Peyer's patch (tissue), 4 donors: ENCODE results near the gene SLBP. TPM values are rescaled to one million over a fixed set of nuclear protein-coding genes. Genes with fewer than 3 reads are reported as not detected.

Experiments used
- DNase-seq, 3 donors: peaks; one replicate each; pipeline ENCODE4 v3.0.0-alpha.2; 2017 to 2019
- H3K27ac ChIP-seq, 4 donors: fragments of 200-600 bp; sonication (generic); one replicate each; pipeline ENCODE4 v1.5.1; 2016 to 2019
- H3K27me3 ChIP-seq, 2 donors: fragments of 200-600 bp; sonication (generic); one replicate each; pipeline ENCODE4 v1.5.1; 2019
- H3K36me3 ChIP-seq, 3 donors: fragments of 200-600 bp; sonication (generic); one replicate each; pipeline ENCODE4 v1.5.1; 2016 to 2019
- H3K4me1 ChIP-seq, 4 donors: fragments of 200-600 bp; sonication (generic); one replicate each; pipeline ENCODE4 v1.5.1; 2016 to 2019
- H3K4me3 ChIP-seq, 4 donors: fragments of 200-600 bp; sonication (generic); 1 replicate in 3 of 4; 2 replicates in 1 of 4; pipeline ENCODE4 v1.5.1; 2016 to 2019; ENCODE audit warnings: mild to moderate bottlenecking in 1 of 4
- H3K9me3 ChIP-seq, 4 donors: fragments of 200-600 bp; sonication (generic); one replicate each; pipeline ENCODE4 v1.5.1; 2016 to 2019; ENCODE audit warnings: mild to moderate bottlenecking in 1 of 4
- CTCF ChIP-seq, 6 experiments: fragments of 450-650 bp in 4 of 6; fragments of 200-600 bp in 2 of 6; sonication (generic) in 1 of 6; IDR thresholded peaks; one replicate each; pipeline ENCODE4 v1.5.1; 2017 to 2019; ENCODE audit warnings: antibody characterized with exemption in 6 of 6, mild to moderate bottlenecking in 3 of 6, moderate library complexity in 1 of 6
- POLR2A ChIP-seq, 2 donors: fragments of 450-650 bp; IDR thresholded peaks; one replicate each; pipeline ENCODE4 v1.5.1; 2017; ENCODE audit warnings: antibody characterized with exemption in 2 of 2, mild to moderate bottlenecking in 2 of 2, moderate library complexity in 2 of 2
- total RNA-seq, 4 donors: library from RNA; depleted of rRNA; stranded (reverse); fragments of >200 nt; gene quantifications; one replicate each; pipeline ENCODE4 v1.1.0, GENCODE V29; 2016

The SLBP gene
- total RNA-seq, 4 donors from 2014 or later, result 18.4 to 86.6 (median 26.2) TPM

- TF ChIP-seq POLR2A (IDR thresholded peaks at IDR 0.05) (no peak), CTCF (IDR thresholded peaks at IDR 0.05) (no peak)
- Histone ChIP-seq H3K27ac (no peak overlapping the region), H3K27me3 (no peaks in the 10 kb centered on the region), H3K4me1 (no peaks in the 10 kb centered on the region), H3K4me3 (no peak overlapping the region), H3K9me3 (no peaks in the 10 kb centered on the region), H3K36me3 (no peaks in the 10 kb centered on the region)
- DNase-seq, result no peak
These were observed 44.8 kb downstream of the SLBP start for GRCh38 chr4:1667273-1667672.

DNA sequence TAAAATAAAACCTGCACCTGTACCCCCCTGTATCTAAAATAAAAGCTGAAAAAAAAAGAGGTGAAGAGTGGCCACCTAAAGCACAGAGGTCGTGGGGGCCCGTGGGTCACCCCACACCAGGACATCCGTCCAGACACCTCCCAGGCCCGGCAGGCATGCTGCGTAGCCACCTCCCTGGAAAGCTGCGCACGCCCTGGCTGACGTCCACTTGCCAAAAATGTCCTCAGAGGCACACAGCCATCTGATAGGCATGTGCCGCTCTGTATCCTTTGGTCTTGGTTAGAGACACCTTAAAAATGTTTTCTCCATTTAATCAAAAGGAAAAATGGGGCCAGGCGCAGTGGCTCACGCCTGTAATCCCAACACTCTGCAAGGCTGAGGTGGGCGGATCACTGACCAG, 45.7 kb downstream of the SLBP start:
- Histone ChIP-seq H3K4me1 (no peaks in the 10 kb centered on the region), H3K36me3 (no peaks in the 10 kb centered on the region), H3K9me3 (no peaks in the 10 kb centered on the region), H3K27ac (no peak overlapping the region), H3K27me3 (no peaks in the 10 kb centered on the region), H3K4me3 (no peak overlapping the region)
- TF ChIP-seq POLR2A (IDR thresholded peaks at IDR 0.05) (no peak), CTCF (IDR thresholded peaks at IDR 0.05) (no peak)
- no peak for DNase-seq

DNA sequence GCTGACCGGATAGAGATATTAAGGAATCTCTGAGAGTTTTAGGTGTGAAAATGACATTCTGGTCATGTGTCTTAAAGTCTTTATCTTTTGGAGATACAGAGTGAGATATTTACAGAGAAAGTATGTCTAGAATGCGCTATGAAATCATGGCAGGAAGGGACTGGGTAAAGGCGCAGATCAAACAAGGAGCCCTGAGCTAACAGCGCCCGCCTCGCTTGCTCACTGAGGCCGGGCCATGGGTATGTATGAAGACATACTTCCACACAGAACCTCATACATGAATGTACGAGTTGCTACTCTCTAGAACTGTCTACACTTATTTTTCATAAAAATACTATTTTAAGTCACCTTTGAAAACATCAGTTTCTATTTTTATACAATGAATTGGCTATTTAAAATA, 48.0 kb downstream of the SLBP start:
- TF ChIP-seq CTCF (IDR thresholded peaks at IDR 0.05), result no peak
- no peak for TF ChIP-seq POLR2A (IDR thresholded peaks at IDR 0.05)
- no peak for DNase-seq
- Histone ChIP-seq H3K9me3 (no peaks in the 10 kb centered on the region), H3K27me3 (no peaks in the 10 kb centered on the region), H3K27ac (no peak overlapping the region), H3K36me3 (no peaks in the 10 kb centered on the region), H3K4me3 (no peak overlapping the region), H3K4me1 (no peaks in the 10 kb centered on the region)

DNA sequence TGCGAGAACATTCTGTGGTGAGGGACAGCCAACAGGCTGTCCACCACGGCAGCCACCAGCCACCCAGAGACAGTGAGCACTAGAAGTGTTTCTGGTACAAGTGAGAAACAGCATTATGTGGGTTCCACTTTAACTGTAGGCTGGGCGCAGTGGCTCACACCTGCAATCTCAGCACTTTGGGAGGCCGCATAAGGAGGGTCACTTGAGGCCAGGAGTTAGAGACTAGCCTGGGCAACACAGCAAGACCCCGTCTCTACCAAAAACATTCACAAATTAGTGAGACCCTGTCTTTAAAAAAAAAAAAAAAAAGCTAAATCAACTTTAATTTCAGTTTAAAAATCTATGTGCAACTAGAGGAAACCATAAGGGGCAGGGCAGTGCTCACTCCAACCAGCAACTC, 48.6 kb downstream of the SLBP start:
- no peaks in the 10 kb centered on the region for H3K36me3 ChIP-seq
- no peaks in the 10 kb centered on the region for H3K4me1 ChIP-seq
- no peak for DNase-seq
- no peak overlapping the region for H3K27ac ChIP-seq
- H3K9me3 ChIP-seq, result no peaks in the 10 kb centered on the region
- H3K4me3 ChIP-seq, result no peak overlapping the region
- H3K27me3 ChIP-seq, result no peaks in the 10 kb centered on the region
- TF ChIP-seq POLR2A (IDR thresholded peaks at IDR 0.05), result no peak
- no peak for TF ChIP-seq CTCF (IDR thresholded peaks at IDR 0.05)

- H3K27me3 ChIP-seq, result no peaks in the 10 kb centered on the region
- H3K4me1 ChIP-seq, result no peaks in the 10 kb centered on the region
- TF ChIP-seq CTCF (IDR thresholded peaks at IDR 0.05) (no peak), POLR2A (IDR thresholded peaks at IDR 0.05) (no peak)
- no peak overlapping the region for H3K27ac ChIP-seq
- no peaks in the 10 kb centered on the region for H3K36me3 ChIP-seq
- H3K9me3 ChIP-seq, result no peaks in the 10 kb centered on the region
- no peak overlapping the region for H3K4me3 ChIP-seq
- DNase-seq, result no peak
These were observed 50.4 kb downstream of the SLBP start for GRCh38 chr4:1661695-1662094.
